WTC11 (cell line): ENCODE results near the gene CRAT. TPM values are rescaled to one million over a fixed set of nuclear protein-coding genes. Genes with fewer than 3 reads are reported as not detected.

ENCODE experiments used
- ATAC-seq: fragments of 200-7000 bp; cut with Tn5 transposase; 2 replicates; pipeline ENCODE4 v1.10.0; 2021; ENCODE audit warnings: mild to moderate bottlenecking, moderate library complexity
- CTCF ChIA-PET: fragments of 300-600 bp; sonication (Branson Sonifier 250); formaldehyde crosslinking; loops from one replicate; lab custom pipeline; 2021; ENCODE audit warnings: antibody characterized with exemption; lab: Charles Lee
- POLR2A ChIA-PET: fragments of 350-600 bp; sonication (Branson Sonifier 250); formaldehyde crosslinking; loops from one replicate; lab custom pipeline; 2021; ENCODE audit warnings: antibody characterized with exemption; lab: Charles Lee
- DNase-seq: peaks from one replicate; pipeline ENCODE4 v3.0.0; 2021; ENCODE audit warnings: low spot score
- H3K27ac Mint-ChIP-seq: 2 replicates; pipeline ENCODE4 v1.8.0; 2021; ENCODE audit warnings: mixed read lengths
- H3K27me3 Mint-ChIP-seq: 2 replicates; pipeline ENCODE4 v1.8.0; 2021; ENCODE audit warnings: low read depth, mild to moderate bottlenecking, moderate library complexity, mixed read lengths
- H3K36me3 Mint-ChIP-seq: 2 replicates; pipeline ENCODE4 v1.8.0; 2021; ENCODE audit warnings: mixed read lengths
- H3K4me1 Mint-ChIP-seq: 2 replicates; pipeline ENCODE4 v1.8.0; 2022; ENCODE audit warnings: mixed read lengths
- H3K4me3 Mint-ChIP-seq: 2 replicates; pipeline ENCODE4 v1.8.0; 2021; ENCODE audit warnings: mild to moderate bottlenecking, moderate library complexity, mixed read lengths
- H3K9me3 Mint-ChIP-seq: 2 replicates; pipeline ENCODE4 v1.8.0; 2021; ENCODE audit warnings: mixed read lengths
- ATF1 ChIP-seq: sonication (generic); formaldehyde crosslinking; IDR thresholded peaks from 2 replicates; pipeline ENCODE4 v1.8.1; 2023; ENCODE audit warnings: mild to moderate bottlenecking, moderate library complexity, missing genetic modification reagents
- E2F1 ChIP-seq: sonication (generic); formaldehyde crosslinking; IDR thresholded peaks from 2 replicates; pipeline ENCODE4 v1.8.0; 2022; ENCODE audit warnings: mild to moderate bottlenecking, missing genetic modification reagents
- FOXK1 ChIP-seq: sonication (generic); formaldehyde crosslinking; IDR thresholded peaks from 2 replicates; pipeline ENCODE4 v1.8.0; 2022; ENCODE audit warnings: mild to moderate bottlenecking, moderate library complexity, missing genetic modification reagents
- HMGA2 ChIP-seq: fragments of 250-450 bp; sonication (Bioruptor Pico); IDR thresholded peaks from 2 replicates; pipeline ENCODE4 v1.4.0; 2021; ENCODE audit warnings: mild to moderate bottlenecking, moderate library complexity
- IRF2 ChIP-seq: sonication (generic); formaldehyde crosslinking; IDR thresholded peaks from 2 replicates; pipeline ENCODE4 v1.8.0; 2022; ENCODE audit warnings: low read depth, missing genetic modification reagents, borderline replicate concordance
- NFATC4 ChIP-seq: fragments of 250-450 bp; sonication (Bioruptor Pico); IDR thresholded peaks from 2 replicates; pipeline ENCODE4 v1.9.0; 2021; ENCODE audit warnings: mild to moderate bottlenecking
- NR1H2 ChIP-seq: sonication (generic); formaldehyde crosslinking; IDR thresholded peaks from 2 replicates; pipeline ENCODE4 v1.9.0; 2021; ENCODE audit warnings: mild to moderate bottlenecking, moderate library complexity, missing genetic modification reagents
- NR2C2 ChIP-seq: sonication (generic); formaldehyde crosslinking; IDR thresholded peaks from 2 replicates; pipeline ENCODE4 v1.8.0; 2022; ENCODE audit warnings: mild to moderate bottlenecking, missing genetic modification reagents
- PRDM15 ChIP-seq: sonication (generic); formaldehyde crosslinking; IDR thresholded peaks from 2 replicates; pipeline ENCODE4 v1.8.0; 2022; ENCODE audit warnings: missing genetic modification reagents
- SP1 ChIP-seq: sonication (generic); formaldehyde crosslinking; conservative IDR thresholded peaks from 2 replicates; pipeline ENCODE4 v1.8.1; 2022; ENCODE audit warnings: missing genetic modification reagents
- ZNF281 ChIP-seq: sonication (generic); formaldehyde crosslinking; IDR thresholded peaks from 2 replicates; pipeline ENCODE4 v1.8.0; 2023; ENCODE audit warnings: mild to moderate bottlenecking, missing genetic modification reagents
- ZNF532 ChIP-seq: fragments of 250-450 bp; sonication (Bioruptor Pico); IDR thresholded peaks from 2 replicates; pipeline ENCODE4 v1.9.0; 2021; ENCODE audit warnings: mild to moderate bottlenecking, borderline replicate concordance
- total RNA-seq: library from RNA; stranded (reverse); gene quantifications from 3 replicates; pipeline ENCODE4 v1.2.3, GENCODE V29; 2021

Gene CRAT
- total RNA-seq, 1 experiment from 2014 or later = 17.2 TPM

GRCh38 chr9:129138144-129138462 lies 27.5 kb upstream of the CRAT start:
- ChIA-PET POLR2A (no interaction called here), CTCF (interaction anchor here (0.5 to 9.5 kb wide), 14 partner anchors 6 to 485 kb away, joined by 3 to 345 read pairs (median 9); partner anchors contain the start of genes IER5L and SH3GLB2)
- no peak for TF ChIP-seq ZNF532 (CRISPR knock-in tag)
- TF ChIP-seq HMGA2 (CRISPR knock-in tag) = no peak
- no peak for TF ChIP-seq ATF1 (CRISPR knock-in tag)
- no peak for TF ChIP-seq NR2C2 (CRISPR knock-in tag)
- TF ChIP-seq SP1 (CRISPR knock-in tag) = no peak
- Mint-ChIP-seq H3K36me3 (peaks cover 35% of the 10 kb centered on the region), H3K4me1 (peaks cover 50% of the 10 kb centered on the region), H3K4me3 (no peak overlapping the region), H3K27me3 (no peaks in the 10 kb centered on the region), H3K27ac (peak overlapping the region; percentile 23; the same call in 1 of the 2 replicates), H3K9me3 (no peaks in the 10 kb centered on the region)
- ATAC-seq (no peak), DNase-seq (no peak)

GRCh38 chr9:129137292-129138143 lies 26.9 kb upstream of the CRAT start:
- TF ChIP-seq ZNF281 (no peak), PRDM15 (CRISPR knock-in tag) (no peak), NFATC4 (CRISPR knock-in tag) (no peak), NR1H2 (no peak), IRF2 (CRISPR knock-in tag) (no peak), E2F1 (CRISPR knock-in tag) (no peak), FOXK1 (CRISPR knock-in tag) (no peak)
- DNase-seq (no peak), ATAC-seq (no peak)
- Mint-ChIP-seq H3K4me1 (peaks cover 44% of the 10 kb centered on the region), H3K27me3 (no peaks in the 10 kb centered on the region), H3K36me3 (peaks cover 35% of the 10 kb centered on the region), H3K9me3 (no peaks in the 10 kb centered on the region), H3K4me3 (no peak overlapping the region), H3K27ac (peak overlapping the region; percentile 60; the same call in 1 of the 2 replicates)
- ChIA-PET CTCF (interaction anchor here (0.5 to 9.5 kb wide), 12 partner anchors 5 to 486 kb away, joined by 3 to 345 read pairs (median 8); partner anchors contain the start of gene IER5L), POLR2A (no interaction called here)
